Kidney (tissue), 14 donors: ENCODE data around the gene LCMT1. TPM values are rescaled to one million over a fixed set of nuclear protein-coding genes. Genes with fewer than 3 reads are reported as not detected.

ENCODE experiments used
- DNase-seq, 5 donors: peaks; one replicate each; pipeline ENCODE4 v3.0.0-alpha.2; 2013 to 2020
- FAIRE-seq: peaks from 2 replicates; lab custom pipeline; 2012; peaks lifted over from hg19 to GRCh38; lab: Jason Lieb, UNC
- H3K27ac ChIP-seq, 2 donors: one replicate each; pipeline ENCODE4 v1.7.0; 2013; ENCODE audit warnings: low read depth in 2 of 2, low read length in 2 of 2, inconsistent platforms in 1 of 2
- H3K27me3 ChIP-seq: one replicate; pipeline ENCODE4 v1.7.1; 2013; ENCODE audit warnings: low read length, inconsistent platforms; ENCODE audit not compliant: control insufficient read depth, insufficient read depth
- H3K36me3 ChIP-seq, 3 donors: one replicate each; pipeline versions ENCODE4 v1.7.0 to v1.7.1; 2013; ENCODE audit warnings: low read length in 3 of 3, control low read depth in 1 of 3, inconsistent platforms in 1 of 3; ENCODE audit not compliant: insufficient read depth in 3 of 3, control insufficient read depth in 2 of 3
- H3K4me1 ChIP-seq, 3 donors: one replicate each; pipeline versions ENCODE4 v1.7.0 to v1.7.1; 2013; ENCODE audit warnings: low read length in 3 of 3, inconsistent platforms in 1 of 3, low read depth in 1 of 3; ENCODE audit not compliant: control insufficient read depth in 2 of 3, insufficient read depth in 2 of 3
- H3K4me3 ChIP-seq, 3 donors: one replicate each; pipeline versions ENCODE4 v1.7.0 to v1.8.1; 2013; ENCODE audit warnings: low read length in 3 of 3, control low read depth in 1 of 3, inconsistent platforms in 1 of 3
- H3K9ac ChIP-seq, 3 donors: one replicate each; pipeline versions ENCODE4 v1.7.0 to v1.7.1; 2013; ENCODE audit warnings: low read length in 3 of 3, control low read depth in 1 of 3, inconsistent platforms in 1 of 3
- H3K9me3 ChIP-seq, 3 donors: one replicate each; pipeline versions ENCODE4 v1.7.0 to v1.7.1; 2013; ENCODE audit warnings: low read length in 3 of 3, control low read depth in 1 of 3, inconsistent platforms in 1 of 3; ENCODE audit not compliant: control insufficient read depth in 2 of 3, insufficient read depth in 1 of 3
- CTCF ChIP-seq: IDR thresholded peaks from 3 replicates; pipeline ENCODE4 v1.5.1; 2012; ENCODE audit warnings: mild to moderate bottlenecking, moderate library complexity, borderline replicate concordance; ENCODE audit not compliant: insufficient read depth; ENCODE audit errors: extremely low read depth
- intact Hi-C: fragments of 100-400 bp; cut with DNase I; formaldehyde crosslinking; loops from one replicate; pipeline ENCODE4 v1.11.1; 2022
- polyA plus RNA-seq: library from polyadenylated mRNA; stranded (reverse); fragments of 350-450 nt; fragmentation: Illumina TruSeq; extraction: RNeasy Lipid Tissue Mini Kit (QIAGEN cat#74804); gene quantifications from one replicate; pipeline ENCODE4 v1.2.3, GENCODE V29; 2014; ENCODE audit warnings: low read depth, low replicate concordance; ENCODE audit not compliant: insufficient read depth
- total RNA-seq: library from RNA; stranded (reverse); fragmentation: NEBNext Ultra II Directional; extraction: Animal tissue kit (Norgen Biotek cat#: 25700); gene quantifications from one replicate; pipeline ENCODE4 v1.2.1, GENCODE V29; 2021
- donor health status: control.
- donor health status: control.
- donor health status: control.
- donor health status: control.
- donor health status: control.
- donor health status: DM: yes; HTN: yes; CAD: no.
- donor health status: Normal renal cell carcinoma (clear cell type).

LCMT1 gene
- total and polyA plus RNA-seq, 2 donors from 2014 or later = 44.8 to 52.9 TPM

- intact Hi-C loops = no loop called here
- TF ChIP-seq CTCF = no peak
- H3K27me3 ChIP-seq = no peaks in the 10 kb centered on the region
- H3K9ac ChIP-seq = no peak overlapping the region
- H3K27ac ChIP-seq = no peak overlapping the region
- FAIRE-seq = no peak
- H3K9me3 ChIP-seq = no peaks in the 10 kb centered on the region
- peak in 1 of 5 donors; percentile 15 for DNase-seq
- H3K4me1 ChIP-seq = no peaks in the 10 kb centered on the region
- peaks cover 2 to 39% (median 15%) of the 10 kb centered on the region in 3 donors for H3K36me3 ChIP-seq
- H3K4me3 ChIP-seq = no peak overlapping the region
These were observed 28.9 kb downstream of the LCMT1 start for GRCh38 chr16:25140459-25140858.

- intact Hi-C loops = no loop called here
- Histone ChIP-seq H3K27ac (no peak overlapping the region), H3K36me3 (peaks cover 2 to 39% (median 15%) of the 10 kb centered on the region in 3 donors), H3K9me3 (no peaks in the 10 kb centered on the region), H3K4me1 (no peaks in the 10 kb centered on the region), H3K27me3 (no peaks in the 10 kb centered on the region), H3K9ac (no peak overlapping the region), H3K4me3 (no peak overlapping the region)
- DNase-seq (no peak), FAIRE-seq (no peak)
- no peak for TF ChIP-seq CTCF
These were observed 30.1 kb downstream of the LCMT1 start for GRCh38 chr16:25141648-25142047.

GRCh38 chr16:25143928-25144327, 32.4 kb downstream of the LCMT1 start:
- no peak for FAIRE-seq

More at GRCh38 chr16:25143928-25144327, 32.4 kb downstream of the LCMT1 start:
- no peak for DNase-seq
- Histone ChIP-seq H3K4me3 (no peak overlapping the region), H3K9ac (no peak overlapping the region), H3K36me3 (peaks cover 2 to 29% (median 15%) of the 10 kb centered on the region in 3 donors), H3K27ac (no peak overlapping the region), H3K4me1 (no peaks in the 10 kb centered on the region), H3K9me3 (no peaks in the 10 kb centered on the region), H3K27me3 (no peaks in the 10 kb centered on the region)
- intact Hi-C loops = no loop called here
- TF ChIP-seq CTCF = no peak
